ENCODE results near the gene SPDYE4.

The SPDYE4 gene

DNA sequence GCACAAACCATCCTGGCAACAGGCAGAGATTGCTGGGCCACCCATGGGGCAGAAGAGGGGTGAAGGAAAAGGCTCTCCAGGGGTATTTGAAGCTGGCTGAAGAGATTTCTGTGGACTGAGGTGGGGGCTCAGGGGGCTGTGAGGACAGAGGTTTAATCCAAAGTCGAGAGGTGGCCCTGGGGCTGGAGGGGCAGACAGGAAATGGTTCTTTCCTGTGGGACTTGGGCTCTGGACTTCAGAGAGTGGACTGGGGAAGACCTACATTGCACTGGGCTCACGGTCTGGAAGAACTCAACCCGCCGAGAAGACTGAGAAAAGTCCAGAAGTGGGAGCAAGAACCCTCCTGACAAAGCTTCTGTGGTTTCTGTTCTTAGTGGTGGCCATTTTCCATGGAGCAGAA is 16.6 kb downstream of the SPDYE4 start:
- no peaks in the 10 kb centered on the region for H3K27me3 Mint-ChIP-seq
- H3K4me1 Mint-ChIP-seq (ENCODE audit: low read depth in 2 of 2), result peaks cover 23 to 30% of the 10 kb centered on the region in 2 donors
- DNase-seq (no peak), ATAC-seq (replicated peaks) (no peak)
- H3K4me3 Mint-ChIP-seq, result no peak overlapping the region
- no peaks in the 10 kb centered on the region for H3K9me3 Mint-ChIP-seq
- H3K27ac Mint-ChIP-seq, result peak overlapping the region in 1 of 2 donors; percentile 91
- H3K36me3 Mint-ChIP-seq (ENCODE audit: insufficient read depth), result peaks cover 16% of the 10 kb centered on the region

DNA sequence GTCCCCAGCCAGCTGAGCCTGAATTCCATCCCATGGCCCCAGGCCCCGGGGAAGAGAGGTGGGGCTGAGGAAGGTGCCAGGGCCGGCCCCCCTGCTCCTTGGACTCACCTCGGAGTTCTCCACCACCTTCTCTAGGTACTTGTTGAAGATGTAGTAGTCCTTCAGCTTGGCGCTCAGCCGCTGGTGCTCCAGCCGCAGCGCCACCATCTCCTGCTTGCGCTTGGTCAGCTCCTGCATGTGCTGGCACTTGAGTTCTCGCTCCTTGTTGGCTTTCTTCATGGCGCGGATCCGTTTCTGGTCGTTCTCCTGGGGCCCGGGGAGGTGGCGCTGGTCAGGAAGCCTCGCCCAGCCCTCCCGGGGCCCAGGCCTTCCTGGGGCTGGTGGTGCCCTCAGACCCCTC is 17.0 kb downstream of the SPDYE4 start:
- Mint-ChIP-seq H3K4me3 (peak overlapping the region in 1 of 2 donors; percentile 81), H3K36me3 (ENCODE audit: insufficient read depth) (peaks cover 15% of the 10 kb centered on the region), H3K4me1 (ENCODE audit: low read depth in 2 of 2) (peaks cover 23 to 26% of the 10 kb centered on the region in 2 donors), H3K27ac (peak overlapping the region in 1 of 2 donors; percentile 91), H3K27me3 (peaks cover 0 to 1% of the 10 kb centered on the region in 2 donors), H3K9me3 (no peaks in the 10 kb centered on the region)
- no peak for ATAC-seq (replicated peaks)
- DNase-seq, result no peak

DNA sequence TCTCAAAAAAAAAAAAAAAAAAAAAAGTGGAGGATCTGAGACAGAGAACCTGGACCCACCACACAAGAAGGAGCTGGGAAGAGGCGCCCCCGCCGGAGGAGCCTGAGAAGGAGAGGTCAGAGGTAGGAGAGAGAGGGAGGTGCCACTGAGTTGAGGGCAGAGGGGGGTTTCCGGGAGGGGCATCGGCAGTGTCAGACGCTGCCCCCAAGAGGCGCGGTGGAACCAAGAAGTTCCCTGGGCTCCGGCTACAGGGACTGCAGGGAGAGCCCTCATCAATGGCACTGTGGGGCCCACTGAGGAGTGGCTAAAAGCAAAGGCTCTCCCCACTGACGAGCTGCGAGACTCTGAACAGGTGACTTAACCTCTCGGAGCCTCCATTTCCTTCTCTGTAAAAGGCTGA is 17.9 kb downstream of the SPDYE4 start:
- Mint-ChIP-seq H3K27me3 (peaks cover 0 to 10% of the 10 kb centered on the region in 2 donors), H3K9me3 (no peaks in the 10 kb centered on the region), H3K27ac (peak overlapping the region; percentile 88 to 91), H3K4me1 (ENCODE audit: low read depth in 2 of 2) (peaks cover 20 to 22% of the 10 kb centered on the region in 2 donors), H3K36me3 (ENCODE audit: insufficient read depth) (peaks cover 8% of the 10 kb centered on the region), H3K4me3 (peak overlapping the region; percentile 81 to 84)
- ATAC-seq (replicated peaks) (peak; percentile 69), DNase-seq (peak; percentile 48 to 55 (median 50))

DNA sequence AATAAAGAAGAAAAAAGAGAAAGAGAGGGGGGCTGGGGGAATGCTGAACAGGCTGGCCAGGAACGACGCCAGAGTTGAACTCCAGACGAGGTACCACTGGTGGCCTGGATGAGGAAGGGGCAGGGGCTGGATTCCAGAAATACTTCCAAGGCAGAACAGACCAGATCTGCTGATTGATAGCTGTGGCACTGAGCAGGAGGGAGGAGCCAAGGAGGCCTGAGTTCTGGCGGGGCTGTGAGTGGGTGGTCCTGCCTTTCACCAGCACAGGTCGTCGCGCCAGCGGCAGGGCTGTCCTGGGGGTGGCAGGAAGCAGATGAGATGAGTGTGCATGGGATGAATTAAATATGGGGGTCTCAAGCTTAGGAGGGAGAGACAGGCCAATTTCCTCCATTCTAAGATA is 19.2 kb downstream of the SPDYE4 start:
- Mint-ChIP-seq H3K27ac (no peak overlapping the region), H3K9me3 (no peaks in the 10 kb centered on the region), H3K4me1 (ENCODE audit: low read depth in 2 of 2) (peaks cover 15 to 18% of the 10 kb centered on the region in 2 donors), H3K4me3 (peak overlapping the region in 1 of 2 donors; percentile 81), H3K27me3 (peaks cover 0 to 12% of the 10 kb centered on the region in 2 donors), H3K36me3 (ENCODE audit: insufficient read depth) (peaks cover under 1% of the 10 kb centered on the region)
- no peak for ATAC-seq (replicated peaks)
- DNase-seq, result no peak

DNA sequence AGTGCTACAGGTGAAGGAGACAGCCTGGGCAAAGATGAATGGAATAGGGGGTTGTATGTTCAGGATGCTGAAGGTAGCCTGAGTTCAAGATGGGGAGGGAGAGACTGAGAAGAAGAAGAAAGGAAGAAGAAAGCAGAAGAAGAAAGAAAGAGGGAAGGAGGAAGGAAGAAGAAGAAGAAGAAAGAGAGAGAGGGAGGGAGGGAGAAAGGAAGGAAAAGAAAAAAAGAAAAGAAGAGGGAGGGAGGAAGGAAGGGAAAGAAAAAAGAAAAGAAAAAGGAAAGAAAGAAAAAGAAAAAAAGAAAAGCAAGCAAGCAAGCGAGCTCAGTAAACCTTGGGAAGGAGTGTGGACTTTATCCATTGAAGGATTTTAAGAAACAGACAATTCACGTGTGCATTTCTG is 21.6 kb downstream of the SPDYE4 start:
- ATAC-seq (replicated peaks) (no peak), DNase-seq (no peak)
- no peak overlapping the region for H3K27ac Mint-ChIP-seq
- H3K4me1 Mint-ChIP-seq (ENCODE audit: low read depth in 2 of 2), result peaks cover 13 to 16% of the 10 kb centered on the region in 2 donors
- peaks cover 0 to 12% of the 10 kb centered on the region in 2 donors for H3K27me3 Mint-ChIP-seq
- no peaks in the 10 kb centered on the region for H3K36me3 Mint-ChIP-seq (ENCODE audit: insufficient read depth)
- H3K4me3 Mint-ChIP-seq, result no peak overlapping the region
- H3K9me3 Mint-ChIP-seq, result no peaks in the 10 kb centered on the region

DNA sequence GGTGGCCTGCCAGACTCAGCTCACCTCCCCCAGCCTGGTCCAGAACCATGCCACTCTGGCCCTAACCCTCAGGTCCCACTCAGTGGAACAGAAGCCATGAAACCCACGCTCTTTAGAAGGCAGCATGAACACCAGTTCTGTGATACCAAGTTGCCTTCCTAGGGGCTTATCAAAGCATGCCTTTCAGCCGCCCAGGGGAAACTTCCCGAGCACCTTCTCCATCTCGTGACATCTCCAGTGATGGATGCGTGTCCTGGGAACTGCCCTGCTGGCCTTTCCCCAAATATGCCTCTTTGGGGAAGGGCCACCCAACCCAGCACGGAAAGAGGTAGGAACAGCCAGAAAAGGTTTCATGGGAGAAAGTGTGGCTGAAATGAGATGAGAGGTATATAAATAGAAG is 22.0 kb downstream of the SPDYE4 start:
- no peak overlapping the region for H3K4me3 Mint-ChIP-seq
- no peak for ATAC-seq (replicated peaks)
- peaks cover 0 to 12% of the 10 kb centered on the region in 2 donors for H3K27me3 Mint-ChIP-seq
- no peak overlapping the region for H3K27ac Mint-ChIP-seq
- no peak for DNase-seq
- H3K36me3 Mint-ChIP-seq (ENCODE audit: insufficient read depth), result no peaks in the 10 kb centered on the region
- no peaks in the 10 kb centered on the region for H3K9me3 Mint-ChIP-seq
- H3K4me1 Mint-ChIP-seq (ENCODE audit: low read depth in 2 of 2), result peaks cover 13 to 16% of the 10 kb centered on the region in 2 donors

DNA sequence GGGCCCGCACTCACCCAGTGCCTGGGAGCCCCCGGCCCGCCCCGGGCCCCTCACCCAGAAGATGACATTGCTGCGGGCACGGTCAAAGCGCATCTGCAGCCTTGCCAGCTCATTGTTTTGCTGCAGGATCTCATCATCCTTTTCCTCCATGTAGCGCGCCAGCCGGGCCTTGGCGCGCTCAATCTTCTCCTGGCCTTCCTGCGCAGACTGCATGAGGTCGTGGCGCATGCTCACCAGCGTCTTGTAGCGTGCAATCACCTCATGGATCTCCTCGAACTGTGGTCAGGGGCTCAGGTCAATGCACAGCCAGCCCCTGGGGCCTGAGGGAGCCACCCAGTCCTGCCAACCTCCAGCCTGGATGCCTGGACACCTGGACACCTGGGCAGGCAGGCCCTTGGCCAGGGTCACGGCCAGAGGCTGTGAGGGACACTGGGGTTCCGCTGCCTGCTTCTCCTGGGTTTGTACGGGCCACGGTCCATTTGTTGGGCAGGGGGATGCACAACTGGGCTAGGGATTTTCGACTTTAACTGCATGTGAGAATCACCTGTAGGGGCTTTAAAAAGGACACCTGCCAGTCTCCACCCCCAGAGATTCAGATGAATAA is 22.9 kb downstream of the SPDYE4 start:
- Mint-ChIP-seq H3K27me3 (peaks cover 5 to 20% of the 10 kb centered on the region in 2 donors), H3K4me1 (ENCODE audit: low read depth in 2 of 2) (peaks cover 8 to 10% of the 10 kb centered on the region in 2 donors), H3K4me3 (no peak overlapping the region), H3K27ac (peak overlapping the region in 1 of 2 donors; percentile 71), H3K36me3 (ENCODE audit: insufficient read depth) (no peaks in the 10 kb centered on the region), H3K9me3 (no peaks in the 10 kb centered on the region)
- ATAC-seq (replicated peaks), result no peak
- no peak for DNase-seq

DNA sequence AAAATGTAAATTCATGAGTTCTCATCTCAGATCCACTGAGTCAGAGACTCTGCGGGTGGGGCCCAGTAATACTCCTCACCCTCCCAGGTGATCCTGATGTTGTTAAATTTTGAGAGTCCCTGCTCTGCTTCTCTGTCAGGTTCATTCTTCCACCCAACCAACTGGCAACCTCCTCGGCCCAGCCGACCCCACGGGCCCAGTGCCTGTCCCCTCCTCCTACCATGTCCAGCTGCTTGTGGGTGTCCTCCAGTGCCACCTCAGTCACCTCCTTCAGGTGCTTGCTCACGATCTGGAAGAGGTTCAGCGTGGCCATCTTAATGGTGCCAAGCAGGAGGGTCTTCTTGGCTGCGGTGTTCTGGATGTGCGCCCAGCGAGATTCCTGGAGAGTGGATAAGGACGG is 23.5 kb downstream of the SPDYE4 start:
- H3K4me3 Mint-ChIP-seq, result no peak overlapping the region
- H3K4me1 Mint-ChIP-seq (ENCODE audit: low read depth in 2 of 2), result peaks cover 5 to 6% of the 10 kb centered on the region in 2 donors

DNA sequence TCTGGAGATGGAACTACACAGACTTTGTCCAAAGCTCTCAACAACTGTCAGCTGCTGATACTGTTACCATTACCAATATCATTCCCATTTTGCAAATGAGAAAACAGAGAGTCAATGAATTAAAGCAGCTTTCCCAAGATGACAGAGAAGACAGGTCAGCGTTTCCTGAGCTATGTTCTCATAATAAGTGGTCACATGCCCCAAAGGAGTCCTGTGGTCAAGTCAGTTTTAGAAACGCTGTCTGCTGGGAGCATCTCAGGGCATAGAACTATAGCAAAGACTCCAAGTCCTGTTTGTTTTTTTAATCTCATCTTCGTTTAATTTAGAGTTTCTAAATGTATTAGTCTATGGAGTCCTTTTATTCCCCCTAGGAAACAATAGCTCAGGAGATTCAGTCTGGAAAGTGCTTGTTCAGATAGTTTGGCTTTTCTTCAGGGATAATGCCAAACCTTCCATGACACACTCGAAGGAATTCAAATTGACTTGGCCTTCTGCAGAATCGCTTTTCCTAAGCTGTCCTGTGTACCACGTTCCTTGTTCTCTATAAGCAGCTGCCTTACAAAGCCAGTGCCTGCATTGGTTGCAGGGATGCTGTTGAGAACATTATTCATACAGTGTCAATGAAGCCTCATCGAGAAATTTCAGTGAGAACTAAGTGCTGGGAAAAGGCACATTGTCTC is 25.8 kb downstream of the SPDYE4 start:
- peaks cover 13 to 29% of the 10 kb centered on the region in 2 donors for H3K27me3 Mint-ChIP-seq
- ATAC-seq (replicated peaks), result no peak
- DNase-seq, result no peak

More for the DNA sequence above, 23.5 kb downstream of the SPDYE4 start:
- H3K27me3 Mint-ChIP-seq, result peaks cover 7 to 26% of the 10 kb centered on the region in 2 donors
- DNase-seq, result no peak
- H3K9me3 Mint-ChIP-seq, result no peaks in the 10 kb centered on the region
- peak overlapping the region in 1 of 2 donors; percentile 71 for H3K27ac Mint-ChIP-seq
- no peaks in the 10 kb centered on the region for H3K36me3 Mint-ChIP-seq (ENCODE audit: insufficient read depth)
- no peak for ATAC-seq (replicated peaks)

DNA sequence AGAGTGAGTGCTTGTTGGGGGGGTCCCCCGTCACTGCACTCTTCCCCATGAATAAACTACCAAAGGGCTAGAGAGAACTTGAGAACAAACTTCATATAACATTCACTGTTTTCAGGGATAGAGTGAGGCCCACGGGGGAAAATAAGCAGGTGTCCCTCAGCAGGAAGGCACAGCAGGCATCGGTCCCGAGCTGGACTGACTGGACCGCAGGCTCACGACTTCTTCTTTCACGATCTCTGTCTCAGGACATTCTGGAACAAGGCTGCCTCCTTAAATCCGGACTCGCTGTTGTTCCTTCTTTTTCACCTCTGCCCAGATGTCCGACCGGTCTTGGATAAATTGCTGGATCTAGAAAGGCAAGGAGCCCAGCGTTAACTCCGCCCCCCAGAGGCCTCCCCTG is 28.5 kb downstream of the SPDYE4 start:
- no peak for ATAC-seq (replicated peaks)
- Mint-ChIP-seq H3K36me3 (ENCODE audit: insufficient read depth) (no peaks in the 10 kb centered on the region), H3K27me3 (peaks cover 13 to 44% of the 10 kb centered on the region in 2 donors), H3K4me3 (no peak overlapping the region), H3K27ac (no peak overlapping the region), H3K4me1 (ENCODE audit: low read depth in 2 of 2) (no peaks in the 10 kb centered on the region), H3K9me3 (no peaks in the 10 kb centered on the region)
- DNase-seq, result no peak

More for the DNA sequence above, 25.8 kb downstream of the SPDYE4 start:
- Mint-ChIP-seq H3K4me3 (no peak overlapping the region), H3K9me3 (no peaks in the 10 kb centered on the region), H3K4me1 (ENCODE audit: low read depth in 2 of 2) (no peaks in the 10 kb centered on the region), H3K27ac (no peak overlapping the region), H3K36me3 (ENCODE audit: insufficient read depth) (no peaks in the 10 kb centered on the region)

DNA sequence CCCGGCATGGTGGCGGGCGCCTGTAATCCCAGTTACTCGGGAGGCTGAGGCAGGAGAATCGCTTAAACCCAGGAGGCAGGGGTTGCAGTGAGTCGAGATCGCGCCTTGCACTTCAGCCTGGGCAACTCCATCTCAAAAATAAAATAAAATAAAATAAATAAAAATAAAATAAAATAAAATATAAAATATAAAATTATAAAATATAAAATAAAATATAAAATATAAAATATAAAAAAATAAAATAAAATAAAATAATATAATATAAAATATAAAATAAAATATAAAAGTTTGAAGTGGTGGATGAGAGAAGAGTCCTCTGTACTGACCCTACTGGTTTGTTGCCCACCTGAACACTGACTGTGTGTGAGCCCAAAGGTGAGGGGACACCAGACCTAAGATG is 28.9 kb downstream of the SPDYE4 start:
- no peak overlapping the region for H3K4me3 Mint-ChIP-seq
- peaks cover 13 to 45% of the 10 kb centered on the region in 2 donors for H3K27me3 Mint-ChIP-seq
- no peaks in the 10 kb centered on the region for H3K4me1 Mint-ChIP-seq (ENCODE audit: low read depth in 2 of 2)
- no peak overlapping the region for H3K27ac Mint-ChIP-seq
- ATAC-seq (replicated peaks) (no peak), DNase-seq (no peak)
- no peaks in the 10 kb centered on the region for H3K9me3 Mint-ChIP-seq
- H3K36me3 Mint-ChIP-seq (ENCODE audit: insufficient read depth), result no peaks in the 10 kb centered on the region

DNA sequence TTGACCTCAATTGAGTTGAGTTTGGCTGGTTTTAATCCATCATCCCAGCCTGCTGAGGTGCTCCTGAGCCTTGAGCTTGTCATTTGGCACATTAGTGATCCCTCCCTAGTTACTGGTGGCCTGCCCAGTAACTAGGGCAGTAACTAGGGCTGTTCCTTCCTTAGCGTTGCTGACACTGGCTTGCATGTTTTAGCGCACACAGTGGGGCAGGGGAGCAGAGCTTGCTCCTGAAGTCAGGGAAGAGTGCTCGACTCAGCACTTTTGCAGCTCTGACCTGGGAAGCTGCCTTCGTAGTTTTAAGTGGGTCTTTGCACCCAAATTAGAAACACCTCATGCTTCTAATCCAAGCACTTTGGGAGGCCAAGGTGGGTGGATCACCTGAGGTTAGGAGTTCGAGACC is 29.4 kb downstream of the SPDYE4 start:
- Mint-ChIP-seq H3K27me3 (peaks cover 13 to 45% of the 10 kb centered on the region in 2 donors), H3K36me3 (ENCODE audit: insufficient read depth) (no peaks in the 10 kb centered on the region), H3K9me3 (no peaks in the 10 kb centered on the region), H3K4me1 (ENCODE audit: low read depth in 2 of 2) (no peaks in the 10 kb centered on the region), H3K27ac (no peak overlapping the region), H3K4me3 (no peak overlapping the region)
- ATAC-seq (replicated peaks) (no peak), DNase-seq (no peak)

DNA sequence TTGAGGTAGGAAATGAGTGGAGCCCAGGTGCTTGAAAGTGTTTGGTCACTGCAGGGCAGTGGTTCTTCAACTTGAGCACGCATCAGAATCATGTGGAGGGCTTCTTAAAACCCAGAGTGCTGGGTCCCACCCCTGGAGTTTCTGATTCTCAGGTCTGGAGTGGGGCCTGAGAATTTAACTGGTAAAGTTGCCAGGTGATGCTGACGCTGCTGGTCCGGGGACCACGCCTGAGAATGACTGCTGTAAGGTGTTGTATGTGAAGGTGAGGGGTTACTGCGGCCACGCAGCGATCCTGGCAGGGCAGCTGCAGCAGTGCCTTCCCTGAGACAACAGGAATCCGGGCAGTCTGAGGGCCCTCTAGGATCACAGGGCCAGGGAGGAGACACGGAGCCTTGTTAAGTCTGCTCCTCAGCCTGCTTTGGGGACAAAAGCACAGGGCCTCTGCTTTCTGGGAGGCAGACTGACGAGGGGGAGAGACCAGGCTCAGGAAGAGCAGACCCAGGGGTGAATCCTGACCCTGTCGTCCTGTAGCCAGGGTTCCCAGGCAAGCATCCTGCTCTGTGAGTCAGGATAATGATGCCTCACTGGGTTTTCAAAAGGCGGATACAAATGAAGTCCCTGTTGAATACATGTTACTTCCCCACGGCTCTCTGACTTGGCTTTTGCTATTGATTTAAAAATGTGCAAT is 30.0 kb downstream of the SPDYE4 start:
- H3K36me3 Mint-ChIP-seq (ENCODE audit: insufficient read depth), result no peaks in the 10 kb centered on the region
- no peak for ATAC-seq (replicated peaks)
- peaks cover 13 to 45% of the 10 kb centered on the region in 2 donors for H3K27me3 Mint-ChIP-seq
- no peak for DNase-seq
- no peaks in the 10 kb centered on the region for H3K9me3 Mint-ChIP-seq
- H3K27ac Mint-ChIP-seq, result no peak overlapping the region
- no peak overlapping the region for H3K4me3 Mint-ChIP-seq
- H3K4me1 Mint-ChIP-seq (ENCODE audit: low read depth in 2 of 2), result no peaks in the 10 kb centered on the region
